Natural killer cell treated with Interleukin-12 subunit alpha and Interleukin-12 subunit beta and Interleukin-15 and Interleukin-18, amount 100 ng/mL, for 72 hours (primary cell): ENCODE data around the gene SPINDOC. TPM values are rescaled to one million over a fixed set of nuclear protein-coding genes. Genes with fewer than 3 reads are reported as not detected.

ENCODE experiments used
- ATAC-seq, 2 donors: fragments of 150-1000 bp; cut with Tn5 transposase in 1 of 2; sonication (Bioruptor Pico), chemical (Tn5 transposase) in 1 of 2; 2 replicates each; pipeline ENCODE4 v1.10.0; 2021
- DNase-seq: peaks from one replicate; pipeline ENCODE4 v3.0.0; 2022; ENCODE audit warnings: low spot score
- H3K27ac Mint-ChIP-seq, 2 donors: 1 replicate in 1 of 2; 2 replicates in 1 of 2; pipeline ENCODE4 v1.8.0; 2022; ENCODE audit warnings: mixed read lengths in 2 of 2, mild to moderate bottlenecking in 1 of 2, moderate library complexity in 1 of 2
- H3K27me3 Mint-ChIP-seq, 2 donors: 1 replicate in 1 of 2; 2 replicates in 1 of 2; pipeline ENCODE4 v1.8.0; 2022; ENCODE audit warnings: mixed read lengths in 2 of 2
- H3K36me3 Mint-ChIP-seq: one replicate; pipeline ENCODE4 v1.8.0; 2022; ENCODE audit warnings: mixed read lengths
- H3K4me1 Mint-ChIP-seq, 2 donors: 1 replicate in 1 of 2; 2 replicates in 1 of 2; pipeline ENCODE4 v1.8.0; 2022; ENCODE audit warnings: low read depth in 2 of 2, mixed read lengths in 2 of 2, mild to moderate bottlenecking in 1 of 2
- H3K4me3 Mint-ChIP-seq: one replicate; pipeline ENCODE4 v1.8.0; 2022; ENCODE audit warnings: mixed read lengths
- H3K9me3 Mint-ChIP-seq: 2 replicates; pipeline ENCODE4 v1.8.0; 2022; ENCODE audit warnings: mixed read lengths
- total RNA-seq, 2 donors: library from RNA; stranded (reverse); gene quantifications; one replicate each; pipeline ENCODE4 v1.2.3, GENCODE V29; 2022

The SPINDOC gene
- total RNA-seq, 2 donors from 2014 or later, result 34.3 to 65.1 TPM

DNA sequence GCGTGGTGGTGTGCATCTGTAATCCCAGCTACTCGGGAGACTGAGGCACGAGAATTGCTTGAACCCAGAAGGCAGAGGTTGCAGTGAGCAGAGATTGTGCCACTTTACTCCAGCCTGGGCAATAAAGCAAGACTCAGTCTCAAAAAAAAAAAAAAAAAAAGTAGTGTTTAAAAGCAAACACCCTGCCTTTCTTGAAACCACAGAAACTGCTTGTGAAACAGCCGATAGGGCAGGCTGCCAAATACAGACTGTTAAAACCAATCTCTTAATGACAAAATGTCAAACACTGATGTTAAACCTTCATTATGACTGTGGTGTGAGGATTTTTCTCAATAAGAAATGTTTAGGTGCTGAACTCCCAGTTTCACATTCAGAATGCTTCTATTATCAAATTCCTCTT lies 53.0 kb downstream of the SPINDOC start:
- Mint-ChIP-seq H3K9me3 (no peaks in the 10 kb centered on the region), H3K27me3 (no peaks in the 10 kb centered on the region), H3K4me3 (peak overlapping the region; percentile 89), H3K27ac (peak overlapping the region; percentile 84 to 87), H3K36me3 (peaks cover 5% of the 10 kb centered on the region), H3K4me1 (peaks cover 71 to 74% of the 10 kb centered on the region in 2 donors)
- DNase-seq (peak; percentile 90), ATAC-seq (peak; percentile 89 to 93)

GRCh38 chr11:63867511-63867910 lies 54.3 kb downstream of the SPINDOC start:
- H3K36me3 Mint-ChIP-seq, result peaks cover 3% of the 10 kb centered on the region
- peak overlapping the region; percentile 84 to 87 for H3K27ac Mint-ChIP-seq
- H3K4me3 Mint-ChIP-seq, result peak overlapping the region; percentile 89
- ATAC-seq, result no peak
- no peaks in the 10 kb centered on the region for H3K9me3 Mint-ChIP-seq
- no peak for DNase-seq
- no peaks in the 10 kb centered on the region for H3K27me3 Mint-ChIP-seq
- H3K4me1 Mint-ChIP-seq, result peaks cover 74 to 78% of the 10 kb centered on the region in 2 donors

- H3K9me3 Mint-ChIP-seq, result no peaks in the 10 kb centered on the region
- H3K27ac Mint-ChIP-seq, result peak overlapping the region; percentile 84 to 87
- no peaks in the 10 kb centered on the region for H3K36me3 Mint-ChIP-seq
- no peaks in the 10 kb centered on the region for H3K27me3 Mint-ChIP-seq
- peaks cover 74 to 79% of the 10 kb centered on the region in 2 donors for H3K4me1 Mint-ChIP-seq
- ATAC-seq, result no peak
- no peak for DNase-seq
- peak overlapping the region; percentile 91 for H3K4me3 Mint-ChIP-seq
Observed at GRCh38 chr11:63868399-63869064, 55.3 kb downstream of the SPINDOC start.

DNA sequence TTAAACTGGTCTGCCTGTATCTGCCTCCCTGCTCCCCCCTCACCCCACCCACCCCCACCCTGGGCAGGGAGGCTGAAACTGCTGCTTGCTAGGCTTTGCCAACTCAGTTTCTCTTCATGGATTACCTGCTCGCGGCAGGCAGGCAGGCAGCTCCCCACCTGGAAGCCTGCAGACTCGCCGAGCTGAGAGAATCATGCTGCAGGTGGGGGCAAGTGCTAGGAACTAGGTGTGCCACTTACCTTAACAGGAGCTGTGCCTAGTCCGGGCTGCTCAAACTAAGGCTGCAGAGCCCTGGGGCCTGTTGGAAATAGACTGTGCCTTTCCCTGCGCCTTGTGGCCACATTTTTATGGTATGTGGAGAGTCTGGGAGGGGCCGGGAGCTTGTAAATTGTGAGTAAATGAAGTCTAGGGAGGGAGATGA lies 55.9 kb downstream of the SPINDOC start:
- H3K36me3 Mint-ChIP-seq, result no peaks in the 10 kb centered on the region
- no peaks in the 10 kb centered on the region for H3K9me3 Mint-ChIP-seq
- H3K4me3 Mint-ChIP-seq, result peak overlapping the region; percentile 91
- ATAC-seq (no peak), DNase-seq (no peak)
- no peaks in the 10 kb centered on the region for H3K27me3 Mint-ChIP-seq
- peaks cover 78 to 83% of the 10 kb centered on the region in 2 donors for H3K4me1 Mint-ChIP-seq
- peak overlapping the region; percentile 73 to 84 for H3K27ac Mint-ChIP-seq

GRCh38 chr11:63869683-63870082 lies 56.4 kb downstream of the SPINDOC start:
- H3K9me3 Mint-ChIP-seq, result no peaks in the 10 kb centered on the region
- H3K4me1 Mint-ChIP-seq, result peaks cover 83 to 88% of the 10 kb centered on the region in 2 donors
- H3K27ac Mint-ChIP-seq, result peak overlapping the region; percentile 73 to 84
- DNase-seq (peak; percentile 63), ATAC-seq (peak in 1 of 2 donors; percentile 28)
- H3K27me3 Mint-ChIP-seq, result no peaks in the 10 kb centered on the region
- no peaks in the 10 kb centered on the region for H3K36me3 Mint-ChIP-seq
- peak overlapping the region; percentile 91 for H3K4me3 Mint-ChIP-seq

DNA sequence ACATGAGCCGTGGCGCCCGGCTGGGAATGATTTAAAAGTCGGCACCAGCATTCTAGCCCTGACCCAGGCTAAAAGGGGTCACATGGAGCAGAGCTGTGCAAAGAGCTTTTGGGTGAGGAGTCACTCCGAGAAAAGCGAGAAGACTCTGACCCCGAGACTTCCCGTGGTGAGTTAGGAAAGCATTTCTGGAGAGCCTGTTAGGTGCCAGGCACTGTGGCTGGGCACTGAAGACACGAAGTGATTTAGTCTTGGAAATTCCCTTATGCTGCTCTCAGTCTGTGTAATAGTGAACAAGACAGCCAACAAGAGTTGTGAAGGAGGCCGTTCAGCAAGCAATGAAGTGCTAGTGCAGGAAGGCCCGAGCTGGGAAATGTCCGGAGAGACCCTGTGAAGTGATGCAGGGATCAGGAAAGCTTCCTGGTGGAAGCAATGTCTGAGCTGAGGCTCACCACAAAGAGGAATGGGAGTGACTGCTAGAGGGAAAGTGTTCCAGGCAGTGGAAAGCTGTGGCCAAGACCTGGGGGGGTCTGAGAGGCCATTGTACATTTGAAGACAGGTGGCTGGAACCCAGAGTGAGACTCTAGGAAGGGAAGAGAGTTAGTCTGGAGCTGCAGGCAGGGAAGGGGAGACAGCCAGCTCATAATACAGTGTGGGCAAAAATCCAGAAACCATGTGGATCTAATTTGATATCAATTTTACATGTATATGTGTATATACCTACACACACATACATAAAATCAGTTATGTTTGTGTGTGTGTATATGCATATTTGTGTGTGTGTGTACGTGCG lies 57.3 kb downstream of the SPINDOC start:
- ATAC-seq, result peak in 1 of 2 donors; percentile 13
- Mint-ChIP-seq H3K27me3 (no peaks in the 10 kb centered on the region), H3K4me1 (peaks cover 80 to 87% of the 10 kb centered on the region in 2 donors), H3K27ac (peak overlapping the region; percentile 73 to 84), H3K36me3 (no peaks in the 10 kb centered on the region), H3K4me3 (peak overlapping the region; percentile 91), H3K9me3 (no peaks in the 10 kb centered on the region)
- peak; percentile 69 for DNase-seq

DNA sequence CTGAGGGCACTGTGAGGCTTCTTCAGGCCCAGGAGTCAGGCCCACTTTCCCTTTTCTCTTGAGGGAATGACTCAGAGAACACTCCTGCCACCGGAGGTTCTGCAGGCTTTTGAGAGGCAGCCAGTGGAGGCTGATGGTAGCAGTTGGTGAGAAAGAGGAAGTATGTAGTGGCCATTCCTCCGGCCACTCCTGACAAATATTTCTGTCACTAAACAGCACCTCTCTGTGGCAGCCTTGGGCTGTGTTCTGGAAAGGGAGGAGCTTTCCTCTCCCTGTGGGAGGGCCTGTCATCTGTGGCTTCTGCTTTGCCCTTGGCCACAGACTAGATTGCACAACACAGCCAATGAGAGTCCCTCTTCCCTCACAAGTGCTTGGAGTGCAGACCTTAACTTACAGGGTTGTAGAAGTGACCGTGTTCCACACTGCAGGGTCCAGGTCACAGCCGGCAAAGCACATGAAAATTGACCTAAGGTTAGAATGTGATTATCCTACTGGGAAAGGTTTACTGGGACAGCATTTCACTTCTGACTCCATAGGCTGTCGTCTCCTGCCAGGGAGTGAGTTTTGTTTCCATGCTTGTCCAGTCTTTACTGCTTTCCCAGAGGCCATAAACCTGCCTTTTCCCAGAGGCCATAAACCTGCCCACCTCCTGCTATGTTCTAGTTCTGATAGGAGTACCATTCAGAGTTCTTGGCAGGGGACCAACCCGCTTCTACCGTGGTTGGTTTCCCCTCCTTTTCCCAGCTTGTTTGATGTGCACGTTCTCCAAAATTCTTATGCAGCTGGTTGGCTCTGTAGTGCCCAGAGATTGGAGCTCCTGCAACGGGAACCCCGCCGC lies 58.9 kb downstream of the SPINDOC start:
- Mint-ChIP-seq H3K27me3 (no peaks in the 10 kb centered on the region), H3K27ac (peak overlapping the region; percentile 65 to 86), H3K4me3 (peak overlapping the region; percentile 65), H3K36me3 (no peaks in the 10 kb centered on the region), H3K9me3 (no peaks in the 10 kb centered on the region), H3K4me1 (peaks cover 70 to 72% of the 10 kb centered on the region in 2 donors)
- DNase-seq (peak; percentile 93), ATAC-seq (peak; percentile 95 to 97)

- no peak for DNase-seq
- Mint-ChIP-seq H3K27me3 (no peaks in the 10 kb centered on the region), H3K9me3 (no peaks in the 10 kb centered on the region), H3K36me3 (no peaks in the 10 kb centered on the region), H3K4me3 (peak overlapping the region; percentile 65), H3K4me1 (peaks cover 65% of the 10 kb centered on the region in 2 donors), H3K27ac (peak overlapping the region; percentile 65 to 86)
- ATAC-seq, result no peak
Observed at GRCh38 chr11:63872800-63873197, 59.5 kb downstream of the SPINDOC start.

- Mint-ChIP-seq H3K4me1 (peaks cover 61 to 67% of the 10 kb centered on the region in 2 donors), H3K36me3 (no peaks in the 10 kb centered on the region), H3K27me3 (no peaks in the 10 kb centered on the region), H3K27ac (peak overlapping the region; percentile 47 to 74), H3K4me3 (peak overlapping the region; percentile 61), H3K9me3 (no peaks in the 10 kb centered on the region)
- ATAC-seq (no peak), DNase-seq (no peak)
Observed at GRCh38 chr11:63873311-63873710, 60.1 kb downstream of the SPINDOC start.

- ATAC-seq, result no peak
- Mint-ChIP-seq H3K27me3 (no peaks in the 10 kb centered on the region), H3K4me1 (peaks cover 50 to 58% of the 10 kb centered on the region in 2 donors), H3K27ac (peak overlapping the region; percentile 35 to 74), H3K4me3 (peak overlapping the region; percentile 58), H3K9me3 (no peaks in the 10 kb centered on the region), H3K36me3 (no peaks in the 10 kb centered on the region)
- no peak for DNase-seq
Observed at GRCh38 chr11:63874511-63874910, 61.3 kb downstream of the SPINDOC start.

GRCh38 chr11:63875506-63876065 lies 62.3 kb downstream of the SPINDOC start:
- DNase-seq (no peak), ATAC-seq (no peak)
- Mint-ChIP-seq H3K4me3 (no peak overlapping the region), H3K4me1 (peaks cover 49 to 57% of the 10 kb centered on the region in 2 donors), H3K27ac (peak overlapping the region in 1 of 2 donors; percentile 79), H3K27me3 (no peaks in the 10 kb centered on the region), H3K9me3 (no peaks in the 10 kb centered on the region), H3K36me3 (no peaks in the 10 kb centered on the region)

DNA sequence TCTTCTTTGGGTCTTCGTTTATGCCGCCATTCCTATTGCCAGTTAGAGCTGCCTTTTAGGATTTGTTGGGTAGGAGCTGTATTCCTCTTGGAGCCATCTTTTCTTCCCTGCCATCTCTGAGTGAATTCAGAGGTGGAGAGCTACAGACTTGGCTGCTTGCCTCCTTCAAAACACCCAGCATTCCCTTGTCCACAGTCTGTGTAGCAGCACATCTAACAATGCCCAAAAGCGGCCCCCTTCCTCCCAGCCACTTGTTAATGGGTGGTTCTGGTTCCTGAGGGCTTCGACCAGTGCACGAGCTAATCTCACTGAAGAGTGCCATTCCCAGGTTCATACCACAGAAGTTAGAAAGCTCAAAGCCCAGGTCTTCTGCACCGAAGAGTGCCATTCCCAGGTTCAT lies 63.4 kb downstream of the SPINDOC start:
- ATAC-seq, result no peak
- no peak for DNase-seq
- no peaks in the 10 kb centered on the region for H3K27me3 Mint-ChIP-seq
- H3K9me3 Mint-ChIP-seq, result no peaks in the 10 kb centered on the region
- H3K36me3 Mint-ChIP-seq, result no peaks in the 10 kb centered on the region
- H3K27ac Mint-ChIP-seq, result no peak overlapping the region
- H3K4me3 Mint-ChIP-seq, result no peak overlapping the region
- peaks cover 51 to 56% of the 10 kb centered on the region in 2 donors for H3K4me1 Mint-ChIP-seq
